GM12873 (cell line): Measurements from ENCODE around the gene COL4A4.

Experiments used
- CTCF ChIP-seq: IDR thresholded peaks from 2 replicates; pipeline ENCODE4 v1.5.1; 2012; ENCODE audit warnings: low read depth, mild to moderate bottlenecking, moderate library complexity, low read length, control low read depth; ENCODE audit not compliant: insufficient read depth; ENCODE audit errors: missing control alignments

COL4A4 gene

GRCh38 chr2:226994775-226995174 is 169.2 kb downstream of the COL4A4 start:
- peak; percentile 21 for TF ChIP-seq CTCF

- no peak for TF ChIP-seq CTCF
Observed at GRCh38 chr2:226993171-226993570, 170.8 kb downstream of the COL4A4 start.

DNA sequence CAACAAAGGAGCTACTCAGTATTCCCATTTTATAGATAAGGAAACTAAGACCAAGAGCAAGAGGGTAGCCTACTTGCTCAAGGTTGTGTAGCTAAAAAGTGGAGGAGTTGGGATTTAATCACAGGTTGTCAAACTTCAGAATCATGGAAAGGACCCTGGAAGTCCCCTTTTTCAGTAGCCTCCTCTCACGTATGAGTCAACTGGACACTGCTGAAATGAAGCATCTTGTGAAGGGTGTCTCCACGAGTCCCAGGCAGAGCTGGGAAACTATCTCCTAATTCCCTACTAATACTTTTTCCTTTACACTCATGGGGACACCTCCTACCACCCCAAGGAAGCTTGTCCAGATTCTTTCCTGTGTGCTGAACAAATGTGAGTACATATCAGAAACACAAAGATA is 172.3 kb downstream of the COL4A4 start:
- no peak for TF ChIP-seq CTCF

DNA sequence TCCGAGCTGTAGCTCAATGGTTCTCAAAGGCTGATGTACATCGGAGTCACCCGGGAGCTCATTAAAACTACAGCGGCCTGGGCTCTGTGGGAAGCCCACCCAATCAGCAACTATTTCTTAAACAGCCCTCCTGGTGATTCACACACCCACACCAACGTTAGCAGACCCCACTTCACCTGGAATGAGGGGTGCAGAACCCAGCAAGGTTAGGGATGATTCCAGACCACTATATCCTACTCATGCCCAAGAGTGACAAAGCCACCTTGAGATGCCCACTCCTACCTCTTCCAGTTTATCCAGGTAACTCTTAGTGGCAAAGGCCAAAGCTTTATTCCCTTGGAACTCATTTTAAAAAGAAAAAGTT is 178.4 kb downstream of the COL4A4 start:
- no peak for TF ChIP-seq CTCF

DNA sequence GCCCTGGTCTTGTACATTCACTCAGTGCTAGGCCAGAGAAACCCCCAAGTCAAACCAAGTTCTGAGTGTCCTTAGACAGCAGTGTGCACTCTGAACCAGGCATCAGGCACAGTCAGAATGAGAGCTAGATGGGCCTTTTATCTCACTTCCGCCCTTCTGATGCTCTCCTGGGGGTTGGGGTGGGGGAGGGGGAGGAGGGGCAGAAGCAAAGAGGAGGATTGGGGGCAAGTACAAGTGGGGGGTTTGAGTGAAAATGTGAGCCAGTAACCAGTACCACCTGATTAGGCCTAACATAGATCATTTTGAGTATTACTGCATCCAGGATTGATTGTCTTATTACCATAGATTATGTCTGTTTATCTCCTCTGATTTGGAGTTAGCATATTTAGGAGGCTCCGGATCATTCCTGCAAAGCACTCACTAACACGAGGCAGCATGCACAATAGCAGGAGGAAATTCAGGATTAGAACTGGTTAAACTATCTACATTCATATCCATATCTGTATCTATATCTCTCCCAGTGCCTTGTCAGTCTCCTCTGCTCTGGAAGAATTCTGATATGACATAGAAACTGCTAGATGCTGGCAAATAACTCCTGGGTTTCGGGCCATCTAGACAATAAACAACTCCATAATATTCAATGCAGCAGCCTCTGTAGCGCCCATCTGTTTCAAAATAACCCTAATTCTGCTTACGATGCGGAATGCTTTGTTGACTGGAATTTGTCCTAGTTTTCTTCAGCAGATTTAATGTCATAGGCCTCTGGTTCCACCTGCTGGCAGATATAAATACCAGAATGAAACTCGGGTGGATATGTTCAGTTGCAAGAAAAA is 179.0 kb downstream of the COL4A4 start:
- peak; percentile 46 for TF ChIP-seq CTCF

- no peak for TF ChIP-seq CTCF
Observed at GRCh38 chr2:226983895-226984749, 179.9 kb downstream of the COL4A4 start.

- TF ChIP-seq CTCF = no peak
Observed at GRCh38 chr2:226981791-226982326, 182.1 kb downstream of the COL4A4 start.
